Endothelial cell of umbilical vein (primary cell): Measurements from ENCODE around the gene IGHMBP2.

Source experiments
- EZH2 ChIP-seq: IDR thresholded peaks from 2 replicates; pipeline ENCODE4 v1.6.1; 2012; ENCODE audit warnings: borderline replicate concordance, low read depth, mild to moderate bottlenecking, moderate library complexity, low read length, inconsistent platforms; ENCODE audit not compliant: severe bottlenecking
- FOS ChIP-seq: IDR thresholded peaks from 2 replicates; pipeline ENCODE4 v1.6.1; 2011; ENCODE audit warnings: mild to moderate bottlenecking, low read length, moderate library complexity, borderline replicate concordance; ENCODE audit not compliant: insufficient read depth
- JUN ChIP-seq: IDR thresholded peaks from 2 replicates; pipeline ENCODE4 v1.6.1; 2011; ENCODE audit warnings: borderline replicate concordance, low read depth; ENCODE audit not compliant: insufficient read length, insufficient read depth
- POLR2A ChIP-seq: IDR thresholded peaks from 2 replicates; pipeline ENCODE4 v1.6.1; 2012; ENCODE audit warnings: low read depth, mild to moderate bottlenecking, control low read depth, low read length
- POLR2AphosphoS5 ChIP-seq: IDR thresholded peaks from 2 replicates; pipeline ENCODE4 v1.6.1; 2012; ENCODE audit warnings: low read depth, mild to moderate bottlenecking, control low read depth, low read length, moderate library complexity; ENCODE audit not compliant: insufficient read depth
- TF ChIP-seq, protein P1 (sequence below), 2 donors: IDR thresholded peaks; 1 replicate in 1 of 2; 2 replicates in 1 of 2; pipeline ENCODE4 v1.5.1; 2011; ENCODE audit warnings: low read length in 2 of 2, mild to moderate bottlenecking in 2 of 2, moderate library complexity in 2 of 2, control low read depth in 1 of 2, inconsistent platforms in 1 of 2, low read depth in 1 of 2; ENCODE audit not compliant: insufficient read depth in 1 of 2; ENCODE audit errors: extremely low read depth in 1 of 2

GRCh38 chr11:68947151-68947550 lies 43.5 kb downstream of the IGHMBP2 start:
- TF ChIP-seq, protein P1, sequence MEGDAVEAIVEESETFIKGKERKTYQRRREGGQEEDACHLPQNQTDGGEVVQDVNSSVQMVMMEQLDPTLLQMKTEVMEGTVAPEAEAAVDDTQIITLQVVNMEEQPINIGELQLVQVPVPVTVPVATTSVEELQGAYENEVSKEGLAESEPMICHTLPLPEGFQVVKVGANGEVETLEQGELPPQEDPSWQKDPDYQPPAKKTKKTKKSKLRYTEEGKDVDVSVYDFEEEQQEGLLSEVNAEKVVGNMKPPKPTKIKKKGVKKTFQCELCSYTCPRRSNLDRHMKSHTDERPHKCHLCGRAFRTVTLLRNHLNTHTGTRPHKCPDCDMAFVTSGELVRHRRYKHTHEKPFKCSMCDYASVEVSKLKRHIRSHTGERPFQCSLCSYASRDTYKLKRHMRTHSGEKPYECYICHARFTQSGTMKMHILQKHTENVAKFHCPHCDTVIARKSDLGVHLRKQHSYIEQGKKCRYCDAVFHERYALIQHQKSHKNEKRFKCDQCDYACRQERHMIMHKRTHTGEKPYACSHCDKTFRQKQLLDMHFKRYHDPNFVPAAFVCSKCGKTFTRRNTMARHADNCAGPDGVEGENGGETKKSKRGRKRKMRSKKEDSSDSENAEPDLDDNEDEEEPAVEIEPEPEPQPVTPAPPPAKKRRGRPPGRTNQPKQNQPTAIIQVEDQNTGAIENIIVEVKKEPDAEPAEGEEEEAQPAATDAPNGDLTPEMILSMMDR (IDR thresholded peaks at IDR 0.05; ENCODE audit: extremely low read depth in 1 of 2, insufficient read depth in 1 of 2, low read depth in 1 of 2, low read length in 2 of 2): no peak
- TF ChIP-seq POLR2AphosphoS5: no peak
- TF ChIP-seq JUN: no peak
- TF ChIP-seq FOS: no peak
- no peak for TF ChIP-seq POLR2A
- TF ChIP-seq EZH2: no peak
